Heart left ventricle (tissue), 13 donors: ENCODE results near the gene DENND2C.

Experiments used
- POLR2A ChIP-seq, 2 donors: fragments of 450-650 bp; IDR thresholded peaks; one replicate each; pipeline ENCODE4 v1.6.1; 2017; ENCODE audit warnings: antibody characterized with exemption in 2 of 2, mild to moderate bottlenecking in 2 of 2, moderate library complexity in 2 of 2
- TF ChIP-seq, protein P1 (sequence below), 12 donors: fragments of 200-600 bp; sonication (generic) in 4 of 12; IDR thresholded peaks; one replicate each; pipeline versions ENCODE4 v1.5.0 to v1.8.0; 2018 to 2022; ENCODE audit warnings: antibody characterized with exemption in 12 of 12, mild to moderate bottlenecking in 5 of 12
- donor health status: ischemic (EF 13 %, LVEDD 7.1; RV severe dilation, severe dysfunction).
- donor health status: DM: no; HTN: yes; CAD: no.
- donor health status: DM: no; HTN: no; CAD: no.
- donor health status: ischemic (EF 25% LVEDD 6.9; RV normal size, moderate dysfunction).
- donor health status: ischemic (EF 25% LVEDD 5.7; RV mildly dilated, moderate dysfunction).
- donor health status: ischemic (EF 35%, LVEDD 5.7; RV mildly dilated, moderate dysfunction).
- donor health status: nonischemic (EF 11% LVEDD 7.7; RV severe dilation, severe dysfunction).
- donor health status: DM: yes; HTN: yes; CAD: no.
- donor health status: PGD.
- donor health status: ischemic (EF 29% LVEDD 5.4; RV normal size, mild dysfunction).
- donor health status: nonischemic (EF 23%, LVEDD 6.1; RV moderate dilation, normal function).

DNA sequence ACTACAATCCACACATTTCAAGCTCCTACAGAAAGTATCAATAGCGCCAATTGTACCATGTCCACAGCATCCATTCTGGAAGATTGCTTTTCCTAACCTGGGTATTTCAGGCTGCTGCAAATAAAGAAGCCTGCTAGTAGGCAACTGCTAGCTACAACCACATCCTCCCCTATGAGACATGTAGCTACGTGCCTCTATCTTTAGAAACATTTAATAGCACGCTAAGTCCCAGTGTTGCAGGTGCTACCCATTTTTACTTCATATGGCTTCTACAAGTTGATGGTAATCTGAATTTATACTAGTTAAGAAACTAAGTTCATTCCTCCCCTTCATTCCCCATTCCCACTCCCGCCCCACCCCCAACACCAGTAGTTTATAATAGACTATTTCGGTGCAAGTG, 32.9 kb upstream of the DENND2C start:
- TF ChIP-seq, protein P1, sequence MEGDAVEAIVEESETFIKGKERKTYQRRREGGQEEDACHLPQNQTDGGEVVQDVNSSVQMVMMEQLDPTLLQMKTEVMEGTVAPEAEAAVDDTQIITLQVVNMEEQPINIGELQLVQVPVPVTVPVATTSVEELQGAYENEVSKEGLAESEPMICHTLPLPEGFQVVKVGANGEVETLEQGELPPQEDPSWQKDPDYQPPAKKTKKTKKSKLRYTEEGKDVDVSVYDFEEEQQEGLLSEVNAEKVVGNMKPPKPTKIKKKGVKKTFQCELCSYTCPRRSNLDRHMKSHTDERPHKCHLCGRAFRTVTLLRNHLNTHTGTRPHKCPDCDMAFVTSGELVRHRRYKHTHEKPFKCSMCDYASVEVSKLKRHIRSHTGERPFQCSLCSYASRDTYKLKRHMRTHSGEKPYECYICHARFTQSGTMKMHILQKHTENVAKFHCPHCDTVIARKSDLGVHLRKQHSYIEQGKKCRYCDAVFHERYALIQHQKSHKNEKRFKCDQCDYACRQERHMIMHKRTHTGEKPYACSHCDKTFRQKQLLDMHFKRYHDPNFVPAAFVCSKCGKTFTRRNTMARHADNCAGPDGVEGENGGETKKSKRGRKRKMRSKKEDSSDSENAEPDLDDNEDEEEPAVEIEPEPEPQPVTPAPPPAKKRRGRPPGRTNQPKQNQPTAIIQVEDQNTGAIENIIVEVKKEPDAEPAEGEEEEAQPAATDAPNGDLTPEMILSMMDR (IDR thresholded peaks at IDR 0.05): no peak
- TF ChIP-seq POLR2A (IDR thresholded peaks at IDR 0.05): no peak
